PFSK-1 (cell line): ENCODE data around the gene PGLYRP1.

Experiments used
- POLR2AphosphoS5 ChIP-seq: IDR thresholded peaks from 2 replicates; pipeline ENCODE4 v1.6.1; 2012; ENCODE audit warnings: low read depth, mild to moderate bottlenecking, control low read depth, low read length, moderate library complexity
- SIN3A ChIP-seq: IDR thresholded peaks from 2 replicates; pipeline ENCODE4 v1.6.1; 2012; ENCODE audit warnings: mild to moderate bottlenecking, low read length, moderate library complexity, borderline replicate concordance; ENCODE audit not compliant: insufficient read depth
- TF ChIP-seq, protein P1 (sequence below), 2 experiments: IDR thresholded peaks; 2 replicates each; pipeline versions ENCODE4 v1.6.1 to v1.8.0; 2011 to 2012; ENCODE audit warnings: low read depth in 2 of 2, low read length in 2 of 2, control low read depth in 1 of 2, inconsistent platforms in 1 of 2, mild to moderate bottlenecking in 1 of 2, moderate library complexity in 1 of 2; ENCODE audit not compliant: insufficient read depth in 1 of 2

DNA sequence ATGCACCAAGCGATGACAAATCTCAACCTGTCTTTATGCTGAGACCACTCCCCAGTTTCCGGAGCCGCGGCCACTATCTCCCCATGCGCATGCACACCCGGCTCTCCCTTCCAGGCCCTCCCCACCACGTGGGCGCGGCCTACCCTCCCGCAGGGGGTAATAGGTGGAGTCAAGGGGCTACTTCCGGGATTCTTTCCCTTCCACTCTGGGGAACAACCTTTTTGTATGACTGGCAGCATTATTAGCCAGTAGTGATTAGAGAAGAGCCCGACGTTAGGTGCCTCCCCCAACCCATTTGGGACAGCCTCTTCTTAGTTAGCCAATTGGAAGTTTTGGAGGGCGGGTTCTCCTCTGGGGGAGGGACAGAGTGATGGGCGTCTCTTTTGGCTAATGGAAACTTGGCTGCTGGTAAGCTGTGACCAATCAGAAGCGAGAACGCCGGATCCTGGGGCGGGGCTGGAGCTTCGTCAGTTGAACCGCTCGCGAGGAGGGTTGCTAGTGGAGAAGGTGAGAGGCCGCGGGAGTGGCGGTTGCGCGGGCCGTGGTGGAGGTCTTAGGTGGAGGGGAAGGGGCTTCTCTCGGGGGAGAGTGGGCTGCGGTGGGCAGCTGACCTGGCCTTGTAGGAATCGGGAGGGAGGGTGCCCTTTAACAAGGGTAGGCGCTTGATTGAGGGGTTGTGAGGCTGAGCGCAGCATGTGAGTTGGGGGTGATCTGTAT lies 27.7 kb downstream of the PGLYRP1 start, which contains the start of gene CCDC61:
- TF ChIP-seq POLR2AphosphoS5 (peak; percentile 62), SIN3A (peak; percentile 52; the same call in 1 of the 2 replicates)
- TF ChIP-seq, protein P1, sequence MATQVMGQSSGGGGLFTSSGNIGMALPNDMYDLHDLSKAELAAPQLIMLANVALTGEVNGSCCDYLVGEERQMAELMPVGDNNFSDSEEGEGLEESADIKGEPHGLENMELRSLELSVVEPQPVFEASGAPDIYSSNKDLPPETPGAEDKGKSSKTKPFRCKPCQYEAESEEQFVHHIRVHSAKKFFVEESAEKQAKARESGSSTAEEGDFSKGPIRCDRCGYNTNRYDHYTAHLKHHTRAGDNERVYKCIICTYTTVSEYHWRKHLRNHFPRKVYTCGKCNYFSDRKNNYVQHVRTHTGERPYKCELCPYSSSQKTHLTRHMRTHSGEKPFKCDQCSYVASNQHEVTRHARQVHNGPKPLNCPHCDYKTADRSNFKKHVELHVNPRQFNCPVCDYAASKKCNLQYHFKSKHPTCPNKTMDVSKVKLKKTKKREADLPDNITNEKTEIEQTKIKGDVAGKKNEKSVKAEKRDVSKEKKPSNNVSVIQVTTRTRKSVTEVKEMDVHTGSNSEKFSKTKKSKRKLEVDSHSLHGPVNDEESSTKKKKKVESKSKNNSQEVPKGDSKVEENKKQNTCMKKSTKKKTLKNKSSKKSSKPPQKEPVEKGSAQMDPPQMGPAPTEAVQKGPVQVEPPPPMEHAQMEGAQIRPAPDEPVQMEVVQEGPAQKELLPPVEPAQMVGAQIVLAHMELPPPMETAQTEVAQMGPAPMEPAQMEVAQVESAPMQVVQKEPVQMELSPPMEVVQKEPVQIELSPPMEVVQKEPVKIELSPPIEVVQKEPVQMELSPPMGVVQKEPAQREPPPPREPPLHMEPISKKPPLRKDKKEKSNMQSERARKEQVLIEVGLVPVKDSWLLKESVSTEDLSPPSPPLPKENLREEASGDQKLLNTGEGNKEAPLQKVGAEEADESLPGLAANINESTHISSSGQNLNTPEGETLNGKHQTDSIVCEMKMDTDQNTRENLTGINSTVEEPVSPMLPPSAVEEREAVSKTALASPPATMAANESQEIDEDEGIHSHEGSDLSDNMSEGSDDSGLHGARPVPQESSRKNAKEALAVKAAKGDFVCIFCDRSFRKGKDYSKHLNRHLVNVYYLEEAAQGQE (IDR thresholded peaks at IDR 0.05; ENCODE audit: insufficient read depth in 1 of 2, low read depth in 2 of 2, low read length in 2 of 2) = no peak
